Measurements from ENCODE around the gene SGO2.

- TF ChIP-seq EZH2phosphoT487 (IDR thresholded peaks at IDR 0.05; ENCODE audit: insufficient read depth, low read depth), result no peak
- TF ChIP-seq EZH2 (IDR thresholded peaks at IDR 0.05; ENCODE audit: insufficient read depth, poor library complexity, severe bottlenecking), result no peak
Measured at GRCh38 chr2:200600549-200601225, 74.7 kb downstream of the SGO2 start.
